Measurements from ENCODE around the gene NDEL1.

The NDEL1 gene

GRCh38 chr17:8477171-8477570 lies 41.5 kb downstream of the NDEL1 start:
- DNase-seq (ENCODE audit: low read depth in 1 of 2, low spot score in 1 of 2): no peak

GRCh38 chr17:8477715-8478441 lies 42.2 kb downstream of the NDEL1 start:
- DNase-seq (ENCODE audit: low read depth in 1 of 2, low spot score in 1 of 2): no peak

- DNase-seq (ENCODE audit: low read depth in 1 of 2, low spot score in 1 of 2): no peak
These were observed 43.8 kb downstream of the NDEL1 start for GRCh38 chr17:8479431-8479947.

- DNase-seq (ENCODE audit: low read depth in 1 of 2, low spot score in 1 of 2): no peak
These were observed 44.6 kb downstream of the NDEL1 start for GRCh38 chr17:8480011-8480976.

GRCh38 chr17:8481089-8481488 lies 45.4 kb downstream of the NDEL1 start:
- DNase-seq (ENCODE audit: low read depth in 1 of 2, low spot score in 1 of 2): no peak

GRCh38 chr17:8481703-8482102 lies 46.0 kb downstream of the NDEL1 start:
- DNase-seq (ENCODE audit: low read depth in 1 of 2, low spot score in 1 of 2): no peak

- no peak for DNase-seq (ENCODE audit: low read depth in 1 of 2, low spot score in 1 of 2)
These were observed 46.9 kb downstream of the NDEL1 start for GRCh38 chr17:8482546-8482945.

GRCh38 chr17:8484465-8484864 lies 48.8 kb downstream of the NDEL1 start:
- DNase-seq (ENCODE audit: low read depth in 1 of 2, low spot score in 1 of 2): no peak

- no peak for DNase-seq (ENCODE audit: low read depth in 1 of 2, low spot score in 1 of 2)
These were observed 49.8 kb downstream of the NDEL1 start for GRCh38 chr17:8485491-8485890.

- no peak for DNase-seq (ENCODE audit: low read depth in 1 of 2, low spot score in 1 of 2)
These were observed 51.5 kb downstream of the NDEL1 start for GRCh38 chr17:8487130-8487645.

- no peak for DNase-seq (ENCODE audit: low read depth in 1 of 2, low spot score in 1 of 2)
These were observed 52.1 kb downstream of the NDEL1 start for GRCh38 chr17:8487743-8488142.

GRCh38 chr17:8488491-8488890 lies 52.8 kb downstream of the NDEL1 start:
- no peak for DNase-seq (ENCODE audit: low read depth in 1 of 2, low spot score in 1 of 2)

- no peak for DNase-seq (ENCODE audit: low read depth in 1 of 2, low spot score in 1 of 2)
These were observed 53.2 kb downstream of the NDEL1 start for GRCh38 chr17:8488901-8489300.

- DNase-seq (ENCODE audit: low read depth in 1 of 2, low spot score in 1 of 2): no peak
These were observed 54.2 kb downstream of the NDEL1 start for GRCh38 chr17:8489841-8490240.

- DNase-seq (ENCODE audit: low read depth in 1 of 2, low spot score in 1 of 2): no peak
These were observed 54.8 kb downstream of the NDEL1 start for GRCh38 chr17:8490256-8491023.

- DNase-seq (ENCODE audit: low read depth in 1 of 2, low spot score in 1 of 2): no peak
These were observed 56.4 kb downstream of the NDEL1 start for GRCh38 chr17:8492121-8492520.

GRCh38 chr17:8494021-8494420 lies 58.3 kb downstream of the NDEL1 start:
- DNase-seq (ENCODE audit: low read depth in 1 of 2, low spot score in 1 of 2): no peak

GRCh38 chr17:8494506-8495111 lies 58.9 kb downstream of the NDEL1 start:
- no peak for DNase-seq (ENCODE audit: low read depth in 1 of 2, low spot score in 1 of 2)

- no peak for DNase-seq (ENCODE audit: low read depth in 1 of 2, low spot score in 1 of 2)
These were observed 60.4 kb downstream of the NDEL1 start for GRCh38 chr17:8496081-8496480.

GRCh38 chr17:8499171-8499570 lies 63.5 kb downstream of the NDEL1 start:
- DNase-seq (ENCODE audit: low read depth in 1 of 2, low spot score in 1 of 2): no peak

- no peak for DNase-seq (ENCODE audit: low read depth in 1 of 2, low spot score in 1 of 2)
These were observed 63.9 kb downstream of the NDEL1 start for GRCh38 chr17:8499614-8500013.

All from stimulated activated CD4-positive, alpha-beta T cell treated with anti-CD3 and anti-CD28 coated beads, Interleukin-15, amount 100 ng/mL, for 1 hour (primary cell).